HEK293T (cell line): ENCODE results near the gene GRAMD1B.

Experiments
- CTCF ChIA-PET: fragments of 350-600 bp; formaldehyde crosslinking; extraction: SDS; loops from one replicate; lab custom pipeline; 2021; ENCODE audit warnings: antibody characterized with exemption, inconsistent platforms; lab: Yijun Ruan, JAX
- POLR2A ChIA-PET: fragments of 350-600 bp; formaldehyde crosslinking; extraction: SDS; loops from one replicate; lab custom pipeline; 2020; ENCODE audit warnings: antibody characterized with exemption, inconsistent platforms; lab: Yijun Ruan, JAX
- DNase-seq: peaks from one replicate; pipeline ENCODE4 v3.0.0; 2012; ENCODE audit warnings: mixed read lengths; ENCODE audit errors: extremely low spot score
- ARNT ChIP-seq: fragments of 450-650 bp; IDR thresholded peaks from 2 replicates; pipeline ENCODE4 v1.6.1; 2017; ENCODE audit warnings: mild to moderate bottlenecking
- BHLHE40 ChIP-seq: fragments of 450-650 bp; IDR thresholded peaks from 2 replicates; pipeline ENCODE4 v1.6.1; 2016; ENCODE audit warnings: mild to moderate bottlenecking, moderate library complexity, borderline replicate concordance
- CTBP1 ChIP-seq: fragments of 450-650 bp; IDR thresholded peaks from 2 replicates; pipeline ENCODE4 v1.6.1; 2016; ENCODE audit warnings: borderline replicate concordance
- ELF4 ChIP-seq: fragments of 450-650 bp; IDR thresholded peaks from 2 replicates; pipeline ENCODE4 v1.6.1; 2017; ENCODE audit warnings: antibody characterized with exemption
- FOXA1 ChIP-seq: fragments of 450-650 bp; IDR thresholded peaks from 2 replicates; pipeline ENCODE4 v1.6.1; 2016; ENCODE audit warnings: mild to moderate bottlenecking
- FOXK2 ChIP-seq: fragments of 450-650 bp; IDR thresholded peaks from 2 replicates; pipeline ENCODE4 v1.6.1; 2016; ENCODE audit warnings: mild to moderate bottlenecking
- FOXM1 ChIP-seq: fragments of 450-650 bp; IDR thresholded peaks from 2 replicates; pipeline ENCODE4 v1.6.1; 2017; ENCODE audit warnings: mild to moderate bottlenecking, borderline replicate concordance
- HDGF ChIP-seq: fragments of 450-650 bp; IDR thresholded peaks from 2 replicates; pipeline ENCODE4 v1.6.1; 2017; ENCODE audit warnings: antibody characterized with exemption, borderline replicate concordance
- L3MBTL2 ChIP-seq: fragments of 450-650 bp; conservative IDR thresholded peaks from 2 replicates; pipeline ENCODE4 v1.6.1; 2016; ENCODE audit warnings: mild to moderate bottlenecking
- LEF1 ChIP-seq: fragments of 450-650 bp; IDR thresholded peaks from 2 replicates; pipeline ENCODE4 v1.6.1; 2017; ENCODE audit warnings: mild to moderate bottlenecking, borderline replicate concordance
- NFRKB ChIP-seq: fragments of 450-650 bp; IDR thresholded peaks from 2 replicates; pipeline ENCODE4 v1.6.1; 2016; ENCODE audit warnings: mild to moderate bottlenecking, moderate library complexity
- SP1 ChIP-seq: fragments of 450-650 bp; IDR thresholded peaks from 2 replicates; pipeline ENCODE4 v1.6.1; 2017
- SUZ12 ChIP-seq: fragments of 450-650 bp; IDR thresholded peaks from 2 replicates; pipeline ENCODE4 v1.6.1; 2016; ENCODE audit warnings: mild to moderate bottlenecking
- TARDBP ChIP-seq: fragments of 450-650 bp; IDR thresholded peaks from 2 replicates; pipeline ENCODE4 v1.6.1; 2016
- ZNF384 ChIP-seq: fragments of 450-650 bp; IDR thresholded peaks from 2 replicates; pipeline ENCODE4 v1.6.1; 2016
- TF ChIP-seq, protein P1 (sequence below): fragments of 450-650 bp; IDR thresholded peaks from 2 replicates; pipeline ENCODE4 v1.6.1; 2016

The GRAMD1B gene

DNA sequence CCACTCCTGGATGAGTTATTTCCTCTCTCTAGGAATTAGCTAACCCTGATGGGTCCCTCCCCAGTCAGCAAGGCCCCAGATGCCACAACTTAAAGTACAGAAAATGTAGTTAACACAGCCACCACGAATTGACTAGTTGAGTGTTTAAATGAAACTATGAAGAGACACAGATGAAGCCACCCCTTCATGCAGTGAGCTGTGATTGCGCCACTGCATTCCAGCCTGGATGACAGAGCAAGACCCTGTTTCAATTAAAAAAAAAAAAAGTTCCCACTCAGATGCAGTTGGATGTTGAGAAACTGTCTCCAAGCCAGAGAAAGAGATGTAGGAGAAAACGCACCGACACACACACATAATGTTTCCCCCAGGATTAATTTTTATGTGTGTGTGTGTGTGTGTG is 171.1 kb downstream of the GRAMD1B start:
- POLR2A ChIA-PET = no interaction called here
- no peak for TF ChIP-seq FOXA1
- no peak for TF ChIP-seq ARNT
- TF ChIP-seq HDGF = no peak
- TF ChIP-seq ELF4 = no peak
- TF ChIP-seq LEF1 = no peak
- no peak for TF ChIP-seq FOXK2
- no peak for TF ChIP-seq CTBP1
- no peak for TF ChIP-seq BHLHE40
- no peak for TF ChIP-seq NFRKB
- no peak for TF ChIP-seq FOXM1
- CTCF ChIA-PET = no interaction called here
- no peak for DNase-seq

DNA sequence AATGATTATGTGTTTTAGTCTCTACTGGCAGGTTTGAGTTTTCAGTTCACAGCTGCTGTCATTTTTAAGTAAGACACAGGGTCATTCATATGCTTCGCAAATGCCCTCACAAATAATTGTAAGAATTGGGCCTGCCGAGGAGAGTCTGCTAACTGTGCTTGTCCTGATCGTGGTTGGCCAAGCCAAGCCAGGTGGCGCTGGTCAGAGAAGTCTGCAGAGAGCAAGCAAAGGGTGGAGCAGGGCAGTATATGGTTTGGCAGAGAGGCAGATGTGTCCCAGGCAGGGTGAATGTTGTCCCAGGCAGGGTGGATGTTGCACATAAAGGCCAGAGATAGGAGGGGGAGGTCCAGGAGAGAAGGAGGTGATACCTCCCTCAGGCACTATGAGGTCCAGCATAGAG is 171.7 kb downstream of the GRAMD1B start:
- TF ChIP-seq CTBP1 = no peak
- TF ChIP-seq LEF1 = no peak
- no peak for TF ChIP-seq BHLHE40
- TF ChIP-seq, protein P1, sequence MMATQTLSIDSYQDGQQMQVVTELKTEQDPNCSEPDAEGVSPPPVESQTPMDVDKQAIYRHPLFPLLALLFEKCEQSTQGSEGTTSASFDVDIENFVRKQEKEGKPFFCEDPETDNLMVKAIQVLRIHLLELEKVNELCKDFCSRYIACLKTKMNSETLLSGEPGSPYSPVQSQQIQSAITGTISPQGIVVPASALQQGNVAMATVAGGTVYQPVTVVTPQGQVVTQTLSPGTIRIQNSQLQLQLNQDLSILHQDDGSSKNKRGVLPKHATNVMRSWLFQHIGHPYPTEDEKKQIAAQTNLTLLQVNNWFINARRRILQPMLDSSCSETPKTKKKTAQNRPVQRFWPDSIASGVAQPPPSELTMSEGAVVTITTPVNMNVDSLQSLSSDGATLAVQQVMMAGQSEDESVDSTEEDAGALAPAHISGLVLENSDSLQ = no peak
- TF ChIP-seq FOXA1 = no peak
- TF ChIP-seq TARDBP = no peak
- TF ChIP-seq L3MBTL2 = no peak
- no peak for TF ChIP-seq FOXK2
- TF ChIP-seq SUZ12 = no peak
- TF ChIP-seq FOXM1 = no peak
- no peak for TF ChIP-seq ARNT
- no peak for TF ChIP-seq HDGF
- no peak for TF ChIP-seq ZNF384
- no peak for TF ChIP-seq NFRKB
- TF ChIP-seq ELF4 = no peak
- no peak for TF ChIP-seq SP1
- DNase-seq = no peak
- POLR2A ChIA-PET = no interaction called here
- CTCF ChIA-PET = no interaction called here

DNA sequence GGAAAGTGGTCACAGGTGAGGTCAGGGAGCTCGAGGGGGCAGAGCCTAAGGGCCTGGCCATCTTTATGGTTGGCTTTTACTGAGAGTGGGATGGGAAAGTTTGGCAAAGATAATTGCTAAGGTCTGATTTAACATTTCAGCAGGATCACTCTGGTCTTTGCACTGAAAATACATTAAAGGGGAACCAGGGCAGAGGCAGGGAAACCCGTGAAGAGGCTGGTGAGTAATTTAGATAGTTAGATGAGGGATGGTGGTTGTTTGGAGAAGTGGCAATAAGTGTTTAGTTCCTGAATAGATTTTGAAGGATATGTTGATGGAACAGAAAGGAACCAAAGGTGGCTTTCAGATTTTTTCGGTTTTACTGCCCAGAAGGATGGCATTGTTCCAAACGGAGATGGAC is 173.6 kb downstream of the GRAMD1B start:
- no peak for DNase-seq
- no peak for TF ChIP-seq FOXM1
- no peak for TF ChIP-seq NFRKB
- TF ChIP-seq ARNT = no peak
- TF ChIP-seq, protein P1 = no peak
- no peak for TF ChIP-seq ELF4
- TF ChIP-seq SUZ12 = no peak
- no peak for TF ChIP-seq ZNF384
- TF ChIP-seq L3MBTL2 = no peak
- TF ChIP-seq LEF1 = no peak
- TF ChIP-seq BHLHE40 = no peak
- no peak for TF ChIP-seq FOXK2
- TF ChIP-seq SP1 = no peak
- no peak for TF ChIP-seq CTBP1
- TF ChIP-seq TARDBP = no peak
- TF ChIP-seq HDGF = no peak
- TF ChIP-seq FOXA1 = no peak
- POLR2A ChIA-PET = no interaction called here
- CTCF ChIA-PET = no interaction called here

DNA sequence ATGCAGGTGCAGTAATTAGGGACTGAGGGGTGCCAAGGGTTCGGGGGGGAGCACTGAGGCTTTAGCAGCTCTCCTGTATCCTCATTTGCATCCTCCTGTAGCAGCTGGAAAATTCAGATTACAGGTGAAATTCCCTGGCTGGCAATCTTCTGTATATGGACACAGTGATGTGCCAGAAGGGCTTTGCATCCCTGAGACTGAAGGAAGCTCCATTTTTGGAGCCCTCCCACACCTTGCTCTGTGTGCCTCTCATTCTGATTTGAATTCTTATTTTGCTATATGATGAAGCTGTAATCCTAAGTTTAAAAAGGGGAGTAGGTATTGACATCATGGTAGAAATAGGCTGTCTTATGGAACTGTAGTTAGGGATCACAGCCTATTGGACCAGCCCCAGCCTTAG is 177.7 kb downstream of the GRAMD1B start:
- ChIA-PET POLR2A (no interaction called here), CTCF (interaction anchor here (1.1 kb wide), 1 partner anchor 28 kb away, joined by 4 read pairs; no protein-coding TSS in a partner anchor)
- no peak for TF ChIP-seq L3MBTL2
- TF ChIP-seq FOXA1 = no peak
- no peak for TF ChIP-seq BHLHE40
- no peak for TF ChIP-seq FOXK2
- TF ChIP-seq CTBP1 = no peak
- TF ChIP-seq LEF1 = no peak
- no peak for TF ChIP-seq TARDBP
- no peak for TF ChIP-seq ELF4
- DNase-seq = no peak

DNA sequence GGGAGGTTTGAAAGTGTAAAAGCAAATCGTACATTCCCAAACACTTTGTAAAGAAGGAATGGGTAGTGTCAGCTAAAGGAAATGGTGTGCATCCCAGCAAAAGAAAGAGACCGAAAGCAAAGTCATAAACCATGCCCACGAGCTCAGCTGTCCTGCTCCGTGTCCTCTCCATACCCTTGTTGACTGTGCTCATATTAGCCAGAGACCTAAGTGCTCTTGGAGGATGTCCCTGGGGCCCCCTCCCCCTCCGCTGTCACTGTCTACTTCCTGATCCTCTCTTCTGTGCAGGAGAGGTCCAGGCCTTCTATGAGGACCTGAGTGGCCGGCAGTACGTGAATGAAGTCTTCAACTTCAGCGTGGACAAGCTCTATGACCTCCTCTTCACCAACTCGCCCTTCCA is 178.3 kb downstream of the GRAMD1B start:
- TF ChIP-seq FOXA1 = no peak
- no peak for TF ChIP-seq TARDBP
- no peak for TF ChIP-seq SUZ12
- no peak for TF ChIP-seq ARNT
- TF ChIP-seq, protein P1 = no peak
- no peak for TF ChIP-seq FOXK2
- DNase-seq = no peak
- POLR2A ChIA-PET = no interaction called here
- CTCF ChIA-PET = no interaction called here

DNA sequence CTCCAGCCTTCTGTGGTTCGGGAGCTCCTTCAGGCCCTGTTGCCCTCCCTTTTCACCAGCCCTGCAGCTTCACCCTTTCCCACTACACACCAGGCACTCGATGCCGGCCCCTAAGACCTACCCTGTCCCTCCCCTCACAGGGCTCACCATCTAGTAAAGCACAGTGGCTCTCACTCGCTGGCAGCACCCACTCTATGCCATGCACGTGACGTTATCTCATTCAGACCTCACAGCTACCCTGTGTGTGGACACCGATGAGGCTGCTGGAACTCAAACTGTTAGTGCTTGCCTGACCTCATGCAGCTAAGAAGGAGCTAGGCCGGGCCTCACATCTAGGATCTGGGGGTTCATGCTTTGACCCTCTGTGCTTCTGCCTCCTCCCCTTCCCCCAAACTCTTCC is 178.9 kb downstream of the GRAMD1B start:
- no peak for DNase-seq
- TF ChIP-seq FOXA1 (no peak), BHLHE40 (no peak), SP1 (no peak), SUZ12 (no peak), ZNF384 (no peak), FOXM1 (no peak), CTBP1 (no peak), ELF4 (no peak), LEF1 (no peak), TARDBP (no peak), NFRKB (no peak), L3MBTL2 (no peak), FOXK2 (no peak)
- TF ChIP-seq, protein P1 = no peak
- CTCF ChIA-PET = no interaction called here
- POLR2A ChIA-PET = no interaction called here
